ENCODE data around the gene PGM2L1. TPM values are rescaled to one million over a fixed set of nuclear protein-coding genes. Genes with fewer than 3 reads are reported as not detected.
A peak's percentile ranks its signal among the peaks of the same experiment; 100 is the strongest.

Gene PGM2L1
- total RNA-seq, 1 experiment from 2014 or later = 7.8 TPM

DNA sequence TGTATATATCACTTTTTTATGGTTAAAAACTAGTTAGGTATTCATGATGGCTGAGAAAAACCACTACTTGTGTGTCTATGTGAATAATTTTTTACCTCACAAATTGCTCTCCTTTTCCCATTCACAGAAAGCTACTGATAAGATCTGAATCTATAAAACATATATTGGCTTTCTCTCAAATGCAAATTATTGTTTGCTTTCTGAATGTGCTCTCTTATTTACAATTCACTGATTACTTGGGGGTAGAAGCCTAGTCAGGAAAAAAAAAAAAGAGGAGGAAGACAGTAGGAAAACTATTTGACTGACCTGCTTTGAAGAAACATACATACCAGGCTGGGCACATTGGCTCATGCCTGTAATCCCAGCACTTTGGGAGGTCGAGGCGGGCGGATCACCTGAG lies 20.5 kb downstream of the PGM2L1 start:
- Histone ChIP-seq H3K27me3 (ENCODE audit: insufficient read depth, low read depth) (no peaks in the 10 kb centered on the region), H3K9me3 (ENCODE audit: insufficient read depth, low read depth) (no peaks in the 10 kb centered on the region), H3K9me2 (ENCODE audit: insufficient read depth) (no peaks in the 10 kb centered on the region), H3K4me2 (no peak overlapping the region), H2AFZ (no peak overlapping the region), H3K79me2 (ENCODE audit: low read depth) (no peaks in the 10 kb centered on the region), H3F3A (ENCODE audit: insufficient read depth, low read depth) (peaks cover 6% of the 10 kb centered on the region; the same call in 1 of the 2 replicates), H3K4me1 (replicated peaks; ENCODE audit: insufficient read depth) (peaks cover 9% of the 10 kb centered on the region), H3K27ac (no peak overlapping the region), H3K4me3 (no peak overlapping the region), H3K36me3 (ENCODE audit: low read depth) (no peaks in the 10 kb centered on the region), H4K20me1 (ENCODE audit: insufficient read depth) (no peaks in the 10 kb centered on the region)
- TF ChIP-seq, protein P1, sequence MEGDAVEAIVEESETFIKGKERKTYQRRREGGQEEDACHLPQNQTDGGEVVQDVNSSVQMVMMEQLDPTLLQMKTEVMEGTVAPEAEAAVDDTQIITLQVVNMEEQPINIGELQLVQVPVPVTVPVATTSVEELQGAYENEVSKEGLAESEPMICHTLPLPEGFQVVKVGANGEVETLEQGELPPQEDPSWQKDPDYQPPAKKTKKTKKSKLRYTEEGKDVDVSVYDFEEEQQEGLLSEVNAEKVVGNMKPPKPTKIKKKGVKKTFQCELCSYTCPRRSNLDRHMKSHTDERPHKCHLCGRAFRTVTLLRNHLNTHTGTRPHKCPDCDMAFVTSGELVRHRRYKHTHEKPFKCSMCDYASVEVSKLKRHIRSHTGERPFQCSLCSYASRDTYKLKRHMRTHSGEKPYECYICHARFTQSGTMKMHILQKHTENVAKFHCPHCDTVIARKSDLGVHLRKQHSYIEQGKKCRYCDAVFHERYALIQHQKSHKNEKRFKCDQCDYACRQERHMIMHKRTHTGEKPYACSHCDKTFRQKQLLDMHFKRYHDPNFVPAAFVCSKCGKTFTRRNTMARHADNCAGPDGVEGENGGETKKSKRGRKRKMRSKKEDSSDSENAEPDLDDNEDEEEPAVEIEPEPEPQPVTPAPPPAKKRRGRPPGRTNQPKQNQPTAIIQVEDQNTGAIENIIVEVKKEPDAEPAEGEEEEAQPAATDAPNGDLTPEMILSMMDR (conservative IDR thresholded peaks at IDR 0.05) = no peak
- TF ChIP-seq EZH2 (IDR thresholded peaks at IDR 0.05; ENCODE audit: low read depth) = no peak
- CTCF ChIA-PET = no interaction called here
- no TSS peak for BruUV-seq (replicated peaks)
- no peak for DNase-seq
- POLR2A ChIA-PET (ENCODE audit: unreplicated experiment) = no interaction called here
- intact Hi-C loops (cut with micrococcal nuclease; ENCODE audit: unreplicated experiment) = no loop called here

DNA sequence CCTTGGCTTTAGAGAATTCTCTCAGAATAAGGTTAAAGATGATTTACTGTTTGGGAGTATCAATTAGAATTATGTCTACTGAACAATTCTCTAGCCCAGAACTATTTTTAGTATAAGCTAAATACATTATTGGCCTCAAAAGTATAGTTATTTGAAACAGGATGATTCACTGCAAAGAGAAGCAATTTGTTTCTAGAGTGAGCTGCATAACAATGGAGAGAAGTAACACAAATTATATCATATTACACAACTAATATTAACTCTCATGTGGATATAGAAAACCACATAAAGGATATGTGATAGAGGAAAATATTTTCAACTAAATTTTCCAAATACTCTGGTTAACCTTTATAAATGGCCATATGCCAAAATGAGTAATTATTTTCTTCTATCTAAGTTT lies 24.9 kb downstream of the PGM2L1 start:
- no TSS peak for BruUV-seq (replicated peaks)
- DNase-seq = no peak
- Histone ChIP-seq H3K4me2 (no peak overlapping the region), H3K27me3 (ENCODE audit: insufficient read depth, low read depth) (no peaks in the 10 kb centered on the region), H3F3A (ENCODE audit: insufficient read depth, low read depth) (peaks cover 16% of the 10 kb centered on the region), H2AFZ (no peak overlapping the region), H4K20me1 (ENCODE audit: insufficient read depth) (no peaks in the 10 kb centered on the region), H3K9me3 (ENCODE audit: insufficient read depth, low read depth) (no peaks in the 10 kb centered on the region), H3K9me2 (ENCODE audit: insufficient read depth) (no peaks in the 10 kb centered on the region), H3K4me1 (replicated peaks; ENCODE audit: insufficient read depth) (peaks cover 20% of the 10 kb centered on the region), H3K4me3 (no peak overlapping the region), H3K27ac (no peak overlapping the region), H3K79me2 (ENCODE audit: low read depth) (no peaks in the 10 kb centered on the region), H3K36me3 (ENCODE audit: low read depth) (no peaks in the 10 kb centered on the region)
- intact Hi-C loops (cut with micrococcal nuclease; ENCODE audit: unreplicated experiment) = no loop called here
- ChIA-PET POLR2A (ENCODE audit: unreplicated experiment) (no interaction called here), CTCF (no interaction called here)
- TF ChIP-seq EZH2 (IDR thresholded peaks at IDR 0.05; ENCODE audit: low read depth) = no peak
- TF ChIP-seq, protein P1 (conservative IDR thresholded peaks at IDR 0.05) = no peak

DNA sequence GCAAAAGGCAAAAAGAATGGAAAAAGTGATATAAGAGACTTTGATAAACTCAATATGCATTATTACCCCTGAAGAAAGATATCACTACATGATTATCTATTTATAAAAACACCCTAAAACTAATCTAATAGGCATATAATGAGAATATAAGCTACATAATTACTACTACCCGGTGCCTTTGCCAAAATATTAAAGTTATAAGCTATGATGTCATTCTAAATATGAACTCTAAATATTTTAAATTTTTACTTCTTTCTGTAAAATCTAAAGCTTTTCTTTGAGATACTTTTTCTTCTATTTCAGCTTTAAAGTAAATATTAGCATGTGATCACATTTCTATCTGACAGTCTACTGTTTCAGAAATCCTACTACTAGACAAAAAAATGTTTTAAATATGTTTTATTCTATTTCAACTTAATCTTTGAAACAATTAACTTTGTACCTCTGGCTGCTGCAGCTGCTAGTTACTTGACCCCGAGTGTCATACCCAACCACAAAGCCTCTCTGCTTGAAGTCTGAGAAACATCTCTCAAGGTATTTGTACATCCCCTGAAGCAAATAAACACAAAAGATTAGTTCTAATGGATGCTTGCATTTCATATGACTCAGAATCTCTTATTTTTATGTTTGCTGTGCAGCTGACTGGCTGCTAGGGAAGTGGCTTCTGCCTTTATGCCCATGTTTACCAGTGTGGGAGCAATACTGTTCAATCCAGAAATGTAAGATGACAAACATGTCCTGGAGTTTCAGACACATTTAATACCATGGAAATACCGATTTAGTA lies 26.8 kb downstream of the PGM2L1 start:
- Histone ChIP-seq H3K4me3 (no peak overlapping the region), H3K9me2 (ENCODE audit: insufficient read depth) (no peaks in the 10 kb centered on the region), H2AFZ (no peak overlapping the region), H4K20me1 (ENCODE audit: insufficient read depth) (no peaks in the 10 kb centered on the region), H3K4me2 (peak overlapping the region; percentile 18; the same call in 1 of the 2 replicates), H3K4me1 (replicated peaks; ENCODE audit: insufficient read depth) (peaks cover 20% of the 10 kb centered on the region), H3K27me3 (ENCODE audit: insufficient read depth, low read depth) (no peaks in the 10 kb centered on the region), H3K27ac (peak overlapping the region; percentile 53), H3K9me3 (ENCODE audit: insufficient read depth, low read depth) (no peaks in the 10 kb centered on the region), H3K36me3 (ENCODE audit: low read depth) (no peaks in the 10 kb centered on the region), H3K79me2 (ENCODE audit: low read depth) (no peaks in the 10 kb centered on the region), H3F3A (ENCODE audit: insufficient read depth, low read depth) (peaks cover 16% of the 10 kb centered on the region)
- peak; percentile 43 to 97 for DNase-seq
- intact Hi-C loops (cut with micrococcal nuclease; ENCODE audit: unreplicated experiment) = no loop called here
- CTCF ChIA-PET = no interaction called here
- no TSS peak for BruUV-seq (replicated peaks)
- POLR2A ChIA-PET (ENCODE audit: unreplicated experiment) = interaction anchor here (0.6 to 0.7 kb wide), 3 partner anchors 11 to 745 kb away, joined by 3 to 5 read pairs (median 3); no protein-coding TSS in a partner anchor
- TF ChIP-seq, protein P1 (conservative IDR thresholded peaks at IDR 0.05) = no peak
- TF ChIP-seq EZH2 (IDR thresholded peaks at IDR 0.05; ENCODE audit: low read depth) = no peak
